Naive thymus-derived CD8-positive, alpha-beta T cell (primary cell): ENCODE measurements around the gene TMEM170B. TPM values are rescaled to one million over a fixed set of nuclear protein-coding genes. Genes with fewer than 3 reads are reported as not detected.
A peak's percentile ranks its signal among the peaks of the same experiment; 100 is the strongest.
"Not testable (repeated sequence)": the region's sequence is repeated elsewhere in the genome, so short reads cannot be mapped to it uniquely, and the experiment has no call there.

Experiments
- ATAC-seq, 2 donors: fragments of 150-1000 bp; cut with Tn5 transposase in 1 of 2; sonication (Bioruptor Pico), chemical (Tn5 transposase) in 1 of 2; 1 replicate in 1 of 2; 2 replicates in 1 of 2; pipeline ENCODE4 v1.10.0; 2021; ENCODE audit warnings: mild to moderate bottlenecking in 2 of 2, moderate library complexity in 2 of 2
- POLR2A ChIA-PET: fragments of 350-600 bp; sonication (Branson Sonifier 250); formaldehyde crosslinking; loops from one replicate; lab custom pipeline; 2021; ENCODE audit warnings: antibody characterized with exemption; lab: Charles Lee
- DNase-seq, 10 donors: peaks; one replicate each; pipeline versions ENCODE4 v3.0.0 to v3.0.0-alpha.2; 2020 to 2022
- H3K27ac Mint-ChIP-seq, 10 donors: one replicate each; pipeline ENCODE4 v1.8.0; 2020 to 2022; ENCODE audit warnings: mild to moderate bottlenecking in 10 of 10, mixed read lengths in 10 of 10, moderate library complexity in 4 of 10, inconsistent platforms in 1 of 10
- H3K27me3 Mint-ChIP-seq, 5 donors: one replicate each; pipeline ENCODE4 v1.8.0; 2021 to 2022; ENCODE audit warnings: mixed read lengths in 5 of 5
- H3K36me3 Mint-ChIP-seq, 3 donors: one replicate each; pipeline ENCODE4 v1.8.0; 2020 to 2022; ENCODE audit warnings: mixed read lengths in 3 of 3, mild to moderate bottlenecking in 2 of 3, inconsistent platforms in 1 of 3
- H3K4me1 Mint-ChIP-seq, 4 donors: one replicate each; pipeline ENCODE4 v1.8.0; 2021 to 2022; ENCODE audit warnings: mixed read lengths in 4 of 4
- H3K4me3 Mint-ChIP-seq, 10 donors: one replicate each; pipeline ENCODE4 v1.8.0; 2020 to 2022; ENCODE audit warnings: mild to moderate bottlenecking in 10 of 10, mixed read lengths in 10 of 10, moderate library complexity in 6 of 10, inconsistent platforms in 1 of 10
- H3K9me3 Mint-ChIP-seq, 9 donors: one replicate each; pipeline ENCODE4 v1.8.0; 2020 to 2022; ENCODE audit warnings: mixed read lengths in 9 of 9, mild to moderate bottlenecking in 3 of 9, inconsistent platforms in 1 of 9, moderate library complexity in 1 of 9
- polyA plus RNA-seq, 3 donors: library from polyadenylated mRNA; unstranded; fragments of 300-500 nt; fragmentation: Illumina TruSeq; gene quantifications; one replicate each; pipeline ENCODE4 v1.2.3, GENCODE V29; 2021
- total RNA-seq, 8 experiments: library from RNA in 2 of 8; stranded (reverse) in 2 of 8; gene quantifications; one replicate each; pipeline ENCODE4 v1.2.3 and lab custom pipeline; 2021 to 2026

TMEM170B gene
- total and polyA plus RNA-seq, 5 experiments from 2014 or later, result 0.14 to 4.1 (median 0.30) TPM

DNA sequence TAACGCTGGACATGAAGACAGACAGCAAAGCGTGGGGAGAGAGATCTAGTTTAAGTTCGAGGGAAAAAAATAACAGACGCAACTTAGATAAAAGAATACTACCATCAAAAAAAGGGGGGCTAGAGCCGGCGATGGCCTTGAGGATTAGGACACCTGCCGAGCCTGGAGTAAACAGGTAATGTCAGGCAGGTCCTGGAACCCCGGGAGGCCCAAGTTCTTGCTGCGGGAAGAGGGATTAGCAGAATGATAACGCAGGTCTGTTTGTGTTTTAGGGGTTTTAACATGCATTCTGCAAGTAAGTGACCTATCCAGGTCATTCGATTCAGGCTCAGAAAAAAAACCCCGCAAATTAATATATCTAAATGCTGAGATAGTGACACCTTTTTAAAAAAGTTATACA is 754 bp upstream of the TMEM170B start:
- peaks cover 0 to 11% (median 5%) of the 10 kb centered on the region in 5 donors for H3K27me3 Mint-ChIP-seq
- POLR2A ChIA-PET, result no interaction called here
- DNase-seq, result no peak

DNA sequence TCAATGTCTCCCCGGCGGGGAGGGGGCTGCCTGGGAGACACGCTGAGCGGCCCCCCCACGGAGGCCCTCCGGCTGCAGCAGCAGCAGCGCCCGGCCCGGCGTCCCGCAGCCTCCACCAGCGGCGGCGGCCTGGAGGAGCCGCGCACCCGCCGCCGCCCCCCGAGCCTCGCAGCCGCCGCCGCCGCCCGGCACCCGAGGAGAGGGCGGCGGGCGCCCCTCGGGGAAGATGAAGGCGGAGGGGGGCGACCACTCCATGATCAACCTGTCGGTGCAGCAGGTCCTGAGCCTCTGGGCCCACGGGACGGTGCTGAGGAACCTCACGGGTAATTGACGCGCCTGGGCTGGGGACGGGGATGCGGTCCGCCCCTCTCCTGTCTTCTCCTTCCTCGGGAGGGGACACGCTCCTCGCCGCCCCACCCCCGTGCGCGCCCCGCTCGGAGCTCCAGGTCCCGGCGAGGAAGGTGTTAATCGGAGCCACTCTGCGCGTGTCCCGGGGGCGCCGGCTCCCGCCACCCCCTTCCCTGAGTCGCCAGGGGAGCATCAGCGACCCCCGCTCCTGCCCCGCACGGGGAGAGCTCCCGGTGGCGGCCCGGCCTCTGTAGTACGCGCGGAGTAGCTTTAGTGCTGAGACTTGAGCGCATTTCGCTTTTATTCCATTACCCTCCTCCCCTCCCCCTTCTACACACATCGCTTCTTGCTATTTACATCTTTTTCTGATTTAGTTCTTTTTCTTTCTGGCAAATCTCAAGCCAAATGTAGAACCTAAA is 686 bp downstream of the TMEM170B start:
- POLR2A ChIA-PET, result interaction anchor here (0.9 to 1.0 kb wide), 3 partner anchors 30 to 157 kb away, joined by 3 to 4 read pairs (median 3); no protein-coding TSS in a partner anchor
- Mint-ChIP-seq H3K4me3 (peak overlapping the region; percentile 72 to 93 (median 84)), H3K27me3 (peaks cover 0 to 9% (median 4%) of the 10 kb centered on the region in 5 donors), H3K9me3 (no peaks in the 10 kb centered on the region), H3K4me1 (peaks cover 8 to 27% (median 13%) of the 10 kb centered on the region in 4 donors), H3K36me3 (no peaks in the 10 kb centered on the region), H3K27ac (peak overlapping the region in 8 of 10 donors; percentile 53 to 87 (median 77))
- ATAC-seq, result peak; percentile 11 to 23
- peak; percentile 3 to 67 (median 32) for DNase-seq

More for the DNA sequence above, 754 bp upstream of the TMEM170B start:
- no peaks in the 10 kb centered on the region for H3K9me3 Mint-ChIP-seq
- H3K4me3 Mint-ChIP-seq, result peak overlapping the region; percentile 79 to 89 (median 84)
- peak overlapping the region in 9 of 10 donors; percentile 28 to 93 (median 81) for H3K27ac Mint-ChIP-seq
- ATAC-seq, result peak in 1 of 2 donors; percentile 0
- H3K36me3 Mint-ChIP-seq, result no peaks in the 10 kb centered on the region
- peaks cover 8 to 27% (median 13%) of the 10 kb centered on the region in 4 donors for H3K4me1 Mint-ChIP-seq

- POLR2A ChIA-PET, result interaction anchor here (0.9 to 1.0 kb wide), 3 partner anchors 29 to 157 kb away, joined by 3 to 4 read pairs (median 3); no protein-coding TSS in a partner anchor
- H3K9me3 Mint-ChIP-seq, result no peaks in the 10 kb centered on the region
- H3K4me3 Mint-ChIP-seq, result peak overlapping the region; percentile 72 to 93 (median 84)
- peaks cover 0 to 9% (median 3%) of the 10 kb centered on the region in 5 donors for H3K27me3 Mint-ChIP-seq
- peak overlapping the region in 9 of 10 donors; percentile 53 to 87 (median 77) for H3K27ac Mint-ChIP-seq
- ATAC-seq (no peak), DNase-seq (no peak)
- no peaks in the 10 kb centered on the region for H3K36me3 Mint-ChIP-seq
- H3K4me1 Mint-ChIP-seq, result peaks cover 8 to 27% (median 13%) of the 10 kb centered on the region in 4 donors
These were observed 1.4 kb downstream of the TMEM170B start for GRCh38 chr6:11538819-11539468.

GRCh38 chr6:11542863-11543262 is 5.3 kb downstream of the TMEM170B start:
- no peaks in the 10 kb centered on the region for H3K27me3 Mint-ChIP-seq
- no peak overlapping the region for H3K4me3 Mint-ChIP-seq
- H3K36me3 Mint-ChIP-seq, result no peaks in the 10 kb centered on the region
- ATAC-seq (no peak), DNase-seq (no peak)
- POLR2A ChIA-PET, result no interaction called here
- H3K27ac Mint-ChIP-seq, result peak overlapping the region in 1 of 10 donors; percentile 1
- peaks cover 6 to 20% (median 9%) of the 10 kb centered on the region in 4 donors for H3K4me1 Mint-ChIP-seq
- H3K9me3 Mint-ChIP-seq, result no peaks in the 10 kb centered on the region

- Mint-ChIP-seq H3K27me3 (no peaks in the 10 kb centered on the region), H3K4me3 (no peak overlapping the region), H3K4me1 (peaks cover 1 to 17% (median 5%) of the 10 kb centered on the region in 4 donors), H3K9me3 (no peaks in the 10 kb centered on the region), H3K36me3 (peaks cover 0 to 2% (median 0%) of the 10 kb centered on the region in 3 donors), H3K27ac (no peak overlapping the region)
- ATAC-seq, result no peak
- POLR2A ChIA-PET, result no interaction called here
- no peak for DNase-seq
These were observed 6.5 kb downstream of the TMEM170B start for GRCh38 chr6:11543919-11544518.

GRCh38 chr6:11547846-11548245 is 10.3 kb downstream of the TMEM170B start:
- DNase-seq, H3K27me3 Mint-ChIP-seq, POLR2A ChIA-PET, H3K9me3 Mint-ChIP-seq, ATAC-seq, H3K36me3 Mint-ChIP-seq, H3K4me3 Mint-ChIP-seq, H3K4me1 Mint-ChIP-seq: not testable (repeated sequence)
- H3K27ac Mint-ChIP-seq, result peak overlapping the region in 1 of 10 donors; percentile 48

GRCh38 chr6:11548578-11548977 is 11.0 kb downstream of the TMEM170B start:
- peak overlapping the region in 1 of 10 donors; percentile 27 for H3K27ac Mint-ChIP-seq
- H3K4me3 Mint-ChIP-seq, DNase-seq, H3K27me3 Mint-ChIP-seq, H3K9me3 Mint-ChIP-seq, ATAC-seq, H3K4me1 Mint-ChIP-seq, POLR2A ChIA-PET, H3K36me3 Mint-ChIP-seq: not testable (repeated sequence)

DNA sequence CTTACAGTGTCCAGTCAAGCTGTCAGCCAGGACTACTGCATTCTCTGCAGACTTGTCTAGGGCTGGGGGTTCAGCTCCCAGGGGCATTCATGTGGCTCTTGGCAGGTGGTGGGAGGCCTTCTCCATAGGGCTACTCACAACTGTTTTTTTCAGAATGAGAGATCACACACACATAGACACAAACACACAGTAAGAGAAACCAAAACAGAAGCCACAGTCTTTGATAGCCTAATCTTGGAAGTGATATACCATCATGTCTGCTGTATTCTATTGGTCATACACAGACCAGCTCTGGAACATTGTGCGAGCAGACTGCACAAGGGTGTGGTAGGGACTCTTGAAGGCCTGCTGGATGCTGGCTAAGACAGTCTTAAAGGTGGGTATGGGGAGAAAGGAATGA is 13.5 kb downstream of the TMEM170B start:
- no peak overlapping the region for H3K4me3 Mint-ChIP-seq
- ATAC-seq, result no peak
- no peaks in the 10 kb centered on the region for H3K9me3 Mint-ChIP-seq
- H3K27me3 Mint-ChIP-seq, result no peaks in the 10 kb centered on the region
- peak overlapping the region in 2 of 10 donors; percentile 16 to 23 for H3K27ac Mint-ChIP-seq
- H3K4me1 Mint-ChIP-seq, result peaks cover 0 to 10% (median 2%) of the 10 kb centered on the region in 4 donors
- POLR2A ChIA-PET, result no interaction called here
- H3K36me3 Mint-ChIP-seq, result peaks cover 0 to 3% (median 2%) of the 10 kb centered on the region in 3 donors
- DNase-seq, result no peak

- no peak overlapping the region for H3K27ac Mint-ChIP-seq
- H3K9me3 Mint-ChIP-seq, result no peaks in the 10 kb centered on the region
- peaks cover 0 to 4% (median 2%) of the 10 kb centered on the region in 3 donors for H3K36me3 Mint-ChIP-seq
- POLR2A ChIA-PET, result no interaction called here
- H3K4me3 Mint-ChIP-seq, result no peak overlapping the region
- H3K4me1 Mint-ChIP-seq, result peaks cover 0 to 9% (median 3%) of the 10 kb centered on the region in 4 donors
- ATAC-seq (no peak), DNase-seq (no peak)
- H3K27me3 Mint-ChIP-seq, result no peaks in the 10 kb centered on the region
These were observed 14.9 kb downstream of the TMEM170B start for GRCh38 chr6:11552442-11552841.

GRCh38 chr6:11553824-11554223 is 16.3 kb downstream of the TMEM170B start:
- H3K4me1 Mint-ChIP-seq, result peaks cover 0 to 7% (median 3%) of the 10 kb centered on the region in 4 donors
- no peak overlapping the region for H3K4me3 Mint-ChIP-seq
- DNase-seq (no peak), ATAC-seq (no peak)
- peaks cover 0 to 5% (median 0%) of the 10 kb centered on the region in 3 donors for H3K36me3 Mint-ChIP-seq
- no peaks in the 10 kb centered on the region for H3K9me3 Mint-ChIP-seq
- H3K27me3 Mint-ChIP-seq, result no peaks in the 10 kb centered on the region
- POLR2A ChIA-PET, result no interaction called here
- H3K27ac Mint-ChIP-seq, result no peak overlapping the region

DNA sequence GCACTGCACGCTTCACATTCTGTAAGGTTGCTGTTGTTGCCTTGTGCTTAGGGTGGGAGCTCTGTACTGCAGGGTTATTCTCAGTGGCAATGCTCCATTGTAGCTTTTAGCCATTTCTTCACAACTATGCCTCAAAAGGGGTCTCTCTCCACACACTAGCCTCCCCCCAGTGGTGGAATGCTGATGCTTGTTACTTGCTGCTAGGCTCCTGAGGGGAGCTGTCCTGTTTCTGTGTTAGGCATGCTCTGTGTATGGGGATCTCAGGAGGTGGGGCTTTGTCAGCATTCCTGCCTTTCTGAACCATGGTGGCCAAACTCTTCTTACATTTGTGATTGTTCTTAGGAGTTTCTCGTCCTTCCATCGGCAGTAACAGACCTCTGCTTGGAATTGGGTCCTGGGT is 18.8 kb downstream of the TMEM170B start:
- no peak for DNase-seq
- H3K36me3 Mint-ChIP-seq, result peaks cover 0 to 5% (median 0%) of the 10 kb centered on the region in 3 donors
- H3K4me3 Mint-ChIP-seq, result no peak overlapping the region
- POLR2A ChIA-PET, result no interaction called here
- H3K9me3 Mint-ChIP-seq, result no peaks in the 10 kb centered on the region
- peaks cover 0 to 7% (median 2%) of the 10 kb centered on the region in 4 donors for H3K4me1 Mint-ChIP-seq
- ATAC-seq, result no peak
- H3K27ac Mint-ChIP-seq, result no peak overlapping the region
- no peaks in the 10 kb centered on the region for H3K27me3 Mint-ChIP-seq

GRCh38 chr6:11563793-11564192 is 26.2 kb downstream of the TMEM170B start:
- no peaks in the 10 kb centered on the region for H3K27me3 Mint-ChIP-seq
- H3K27ac Mint-ChIP-seq, result no peak overlapping the region
- DNase-seq (no peak), ATAC-seq (no peak)
- no peaks in the 10 kb centered on the region for H3K9me3 Mint-ChIP-seq
- H3K4me3 Mint-ChIP-seq, result no peak overlapping the region
- peaks cover 0 to 4% (median 0%) of the 10 kb centered on the region in 4 donors for H3K4me1 Mint-ChIP-seq
- H3K36me3 Mint-ChIP-seq, result peaks cover 4 to 20% (median 18%) of the 10 kb centered on the region in 3 donors
- POLR2A ChIA-PET, result no interaction called here
